CD4-positive, alpha-beta memory T cell (primary cell): ENCODE results near the gene FAM200B. TPM values are rescaled to one million over a fixed set of nuclear protein-coding genes. Genes with fewer than 3 reads are reported as not detected.
A peak's percentile ranks its signal among the peaks of the same experiment; 100 is the strongest.

Experiments used
- CTCF ChIA-PET: fragments of 350-600 bp; sonication (Branson Sonifier 250); formaldehyde crosslinking; loops from one replicate; lab custom pipeline; 2021; ENCODE audit warnings: inconsistent platforms; ENCODE audit not compliant: partially characterized antibody; lab: Charles Lee
- POLR2A ChIA-PET: fragments of 350-600 bp; sonication (Branson Sonifier 250); formaldehyde crosslinking; loops from one replicate; lab custom pipeline; 2021; ENCODE audit not compliant: partially characterized antibody; lab: Charles Lee
- DNase-seq, 5 donors: peaks; one replicate each; pipeline versions ENCODE4 v3.0.0 to v3.0.0-alpha.2; 2020 to 2022; ENCODE audit warnings: mixed read lengths in 1 of 5
- H3K27ac ChIP-seq: one replicate; pipeline ENCODE4 v1.7.0; 2013; ENCODE audit warnings: low read depth, low read length
- H3K27me3 ChIP-seq: 2 replicates; pipeline ENCODE4 v1.7.0; 2013; ENCODE audit warnings: mild to moderate bottlenecking, low read length, moderate library complexity; ENCODE audit not compliant: insufficient read depth
- H3K36me3 ChIP-seq: 2 replicates; pipeline ENCODE4 v1.7.0; 2013; ENCODE audit warnings: mild to moderate bottlenecking, low read length, moderate library complexity; ENCODE audit not compliant: insufficient read depth
- H3K4me1 ChIP-seq: 2 replicates; pipeline ENCODE4 v1.7.0; 2013; ENCODE audit warnings: mild to moderate bottlenecking, low read length, moderate library complexity; ENCODE audit not compliant: insufficient read depth
- H3K4me3 ChIP-seq, 2 donors: one replicate each; pipeline ENCODE4 v1.7.0; 2013; ENCODE audit warnings: low read length in 2 of 2, mild to moderate bottlenecking in 1 of 2
- H3K9me3 ChIP-seq, 2 donors: one replicate each; pipeline ENCODE4 v1.7.0; 2013; ENCODE audit warnings: low read length in 2 of 2, control low read depth in 1 of 2; ENCODE audit not compliant: control insufficient read depth in 1 of 2
- H3K27ac Mint-ChIP-seq, 7 donors: one replicate each; pipeline ENCODE4 v1.8.0; 2020 to 2021; ENCODE audit warnings: mixed read lengths in 7 of 7, mild to moderate bottlenecking in 6 of 7, inconsistent platforms in 3 of 7, moderate library complexity in 3 of 7
- H3K27me3 Mint-ChIP-seq, 2 donors: one replicate each; pipeline ENCODE4 v1.8.0; 2020 to 2021; ENCODE audit warnings: mixed read lengths in 2 of 2
- H3K36me3 Mint-ChIP-seq, 2 donors: one replicate each; pipeline ENCODE4 v1.8.0; 2020 to 2021; ENCODE audit warnings: mixed read lengths in 2 of 2, inconsistent platforms in 1 of 2, mild to moderate bottlenecking in 1 of 2
- H3K4me1 Mint-ChIP-seq, 4 donors: one replicate each; pipeline ENCODE4 v1.8.0; 2020 to 2021; ENCODE audit warnings: mixed read lengths in 4 of 4, mild to moderate bottlenecking in 1 of 4
- H3K4me3 Mint-ChIP-seq, 8 donors: one replicate each; pipeline ENCODE4 v1.8.0; 2020 to 2021; ENCODE audit warnings: mixed read lengths in 8 of 8, mild to moderate bottlenecking in 7 of 8, moderate library complexity in 6 of 8, inconsistent platforms in 3 of 8
- H3K9me3 Mint-ChIP-seq, 8 donors: one replicate each; pipeline ENCODE4 v1.8.0; 2020 to 2021; ENCODE audit warnings: mixed read lengths in 8 of 8, mild to moderate bottlenecking in 5 of 8, inconsistent platforms in 3 of 8, moderate library complexity in 1 of 8
- intact Hi-C: fragments of 100-400 bp; cut with micrococcal nuclease; formaldehyde crosslinking; loops from one replicate; pipeline ENCODE4 v1.15.1; 2023
- polyA plus RNA-seq, 2 donors: library from polyadenylated mRNA; unstranded; fragments of 300-500 nt; fragmentation: Illumina TruSeq; gene quantifications; one replicate each; pipeline ENCODE4 v1.2.3, GENCODE V29; 2021
- total RNA-seq, 2 experiments: library from RNA; stranded (reverse); gene quantifications; one replicate each; pipeline ENCODE4 v1.2.3, GENCODE V29; 2021

The FAM200B gene
- total and polyA plus RNA-seq, 4 experiments from 2014 or later, result 35.5 to 86.8 (median 54.2) TPM

DNA sequence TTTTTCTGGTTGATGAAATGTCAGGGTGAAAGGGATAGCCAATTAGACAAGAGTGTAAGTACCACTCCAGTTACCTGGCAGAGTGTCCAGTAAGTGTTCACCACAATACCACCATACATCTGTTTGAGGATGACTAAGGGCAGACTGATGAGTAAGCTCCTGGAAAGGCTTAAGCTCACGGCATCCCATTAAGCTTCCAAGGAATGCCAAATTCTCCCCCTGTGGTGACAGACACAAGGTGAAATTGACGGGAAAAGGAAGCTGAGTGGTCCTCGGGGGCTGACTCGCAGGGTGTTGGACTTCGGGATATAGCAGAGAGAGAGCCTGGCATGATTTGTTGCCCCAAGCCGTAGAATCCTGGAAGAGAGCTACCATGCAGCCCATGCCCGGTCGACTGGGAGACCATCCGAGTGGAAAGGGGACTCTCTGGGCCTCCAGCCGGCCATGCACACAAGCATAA, 13.6 kb downstream of the FAM200B start:
- Histone ChIP-seq H3K27ac (no peak overlapping the region), H3K4me3 (no peak overlapping the region), H3K9me3 (no peaks in the 10 kb centered on the region), H3K27me3 (no peaks in the 10 kb centered on the region), H3K4me1 (no peaks in the 10 kb centered on the region), H3K36me3 (no peaks in the 10 kb centered on the region)
- peaks cover 0 to 2% (median 0%) of the 10 kb centered on the region in 8 donors for H3K9me3 Mint-ChIP-seq
- H3K36me3 Mint-ChIP-seq, result no peaks in the 10 kb centered on the region
- H3K4me1 Mint-ChIP-seq, result peaks cover 3 to 10% (median 6%) of the 10 kb centered on the region in 4 donors
- intact Hi-C loops, result no loop called here
- no peak overlapping the region for H3K27ac Mint-ChIP-seq
- H3K27me3 Mint-ChIP-seq, result peaks cover 10 to 15% of the 10 kb centered on the region in 2 donors
- DNase-seq, result no peak
- ChIA-PET POLR2A (interaction anchor here (1.4 kb wide), 1 partner anchor 13 kb away, joined by 4 read pairs; the partner anchor contains the start of gene FAM200B), CTCF (no interaction called here)
- no peak overlapping the region for H3K4me3 Mint-ChIP-seq

DNA sequence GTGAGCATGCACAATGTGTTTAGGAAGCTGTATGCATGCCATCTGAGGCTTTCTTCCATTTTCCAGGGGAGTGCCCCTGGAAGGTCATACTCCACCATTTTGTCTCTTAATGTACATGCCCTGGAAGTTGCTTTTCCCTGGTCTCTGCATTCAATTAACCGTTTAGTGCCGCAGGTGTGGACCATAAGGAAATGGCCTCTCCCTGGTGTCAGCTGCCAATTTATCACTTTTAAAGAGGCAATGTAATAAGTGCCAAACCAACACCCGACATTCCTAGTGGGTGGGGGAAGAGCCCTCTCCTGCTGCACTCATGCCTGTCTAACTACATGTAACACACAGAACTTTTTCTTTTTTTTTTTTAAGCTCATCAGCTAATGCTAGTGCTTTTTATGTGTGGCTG, 14.1 kb downstream of the FAM200B start:
- DNase-seq, result no peak
- no peaks in the 10 kb centered on the region for H3K27me3 ChIP-seq
- no peaks in the 10 kb centered on the region for H3K36me3 Mint-ChIP-seq
- no peak overlapping the region for H3K4me3 ChIP-seq
- peaks cover 0 to 2% (median 0%) of the 10 kb centered on the region in 8 donors for H3K9me3 Mint-ChIP-seq
- no peak overlapping the region for H3K4me3 Mint-ChIP-seq
- H3K9me3 ChIP-seq, result no peaks in the 10 kb centered on the region
- peaks cover 3 to 10% (median 6%) of the 10 kb centered on the region in 4 donors for H3K4me1 Mint-ChIP-seq
- ChIA-PET POLR2A (interaction anchor here (1.0 to 1.4 kb wide), 2 partner anchors 14 to 15 kb away, joined by 3 to 4 read pairs; partner anchors contain the start of gene FAM200B), CTCF (no interaction called here)
- H3K27me3 Mint-ChIP-seq, result peaks cover 10 to 15% of the 10 kb centered on the region in 2 donors
- no peak overlapping the region for H3K27ac Mint-ChIP-seq
- H3K36me3 ChIP-seq, result no peaks in the 10 kb centered on the region
- H3K27ac ChIP-seq, result no peak overlapping the region
- intact Hi-C loops, result no loop called here
- no peaks in the 10 kb centered on the region for H3K4me1 ChIP-seq

DNA sequence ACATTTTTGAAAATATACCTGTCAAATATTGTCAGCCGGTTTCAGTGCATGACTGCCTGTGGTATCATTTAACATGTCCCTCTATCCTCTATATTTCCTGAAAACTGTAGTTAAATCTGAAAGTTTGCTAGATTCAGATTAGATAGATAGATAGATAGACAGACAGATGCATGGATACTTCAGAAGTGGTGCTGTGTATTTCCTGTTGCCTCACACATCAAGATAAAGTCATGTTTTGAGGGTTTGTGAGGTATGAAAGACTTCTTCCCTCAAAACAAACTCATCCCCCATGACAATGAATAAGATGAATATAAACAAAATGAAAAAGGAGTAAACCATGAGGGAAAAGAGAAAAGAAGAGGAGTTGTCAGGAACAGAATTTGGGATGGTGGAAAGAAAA, 15.2 kb downstream of the FAM200B start:
- CTCF ChIA-PET, result no interaction called here
- POLR2A ChIA-PET, result no interaction called here
- no peaks in the 10 kb centered on the region for H3K4me1 ChIP-seq
- no peak overlapping the region for H3K4me3 ChIP-seq
- intact Hi-C loops, result no loop called here
- H3K4me1 Mint-ChIP-seq, result peaks cover 3 to 10% (median 6%) of the 10 kb centered on the region in 4 donors
- H3K27ac Mint-ChIP-seq, result peak overlapping the region in 1 of 7 donors; percentile 11
- H3K36me3 Mint-ChIP-seq, result no peaks in the 10 kb centered on the region
- no peak overlapping the region for H3K4me3 Mint-ChIP-seq
- H3K36me3 ChIP-seq, result no peaks in the 10 kb centered on the region
- no peaks in the 10 kb centered on the region for H3K27me3 ChIP-seq
- no peak for DNase-seq
- H3K27me3 Mint-ChIP-seq, result peaks cover 12 to 15% of the 10 kb centered on the region in 2 donors
- H3K9me3 Mint-ChIP-seq, result peaks cover 0 to 2% (median 0%) of the 10 kb centered on the region in 8 donors
- no peak overlapping the region for H3K27ac ChIP-seq
- H3K9me3 ChIP-seq, result no peaks in the 10 kb centered on the region

DNA sequence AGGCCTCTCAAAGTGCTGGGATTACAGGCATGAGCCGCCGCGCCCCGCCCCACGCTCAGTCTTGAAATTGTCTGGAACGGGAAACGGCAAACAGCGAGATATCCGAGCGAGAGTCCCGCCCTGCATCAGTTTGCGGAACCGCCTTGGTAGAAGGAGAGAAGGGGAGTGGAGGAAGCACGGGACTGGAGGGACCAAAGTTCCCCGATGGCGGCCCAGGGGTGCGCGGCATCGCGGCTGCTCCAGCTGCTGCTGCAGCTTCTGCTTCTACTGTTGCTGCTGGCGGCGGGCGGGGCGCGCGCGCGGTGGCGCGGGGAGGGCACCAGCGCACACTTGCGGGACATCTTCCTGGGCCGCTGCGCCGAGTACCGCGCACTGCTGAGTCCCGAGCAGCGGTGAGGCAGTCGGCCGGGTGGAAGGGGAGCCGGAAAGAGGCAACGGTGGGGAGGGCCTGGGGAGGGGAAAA, 21.3 kb downstream of the FAM200B start, which contains the start of gene BST1:
BST1 (plus strand) TSS at position 125 of the 463 bp plus-strand sequence; CDS start at position 205, 80 bp downstream.
- peak; percentile 41 to 52 (median 48) for DNase-seq
- CTCF ChIA-PET, result no interaction called here
- POLR2A ChIA-PET, result interaction anchor here (0.7 kb wide), 1 partner anchor 20 kb away, joined by 3 read pairs; no protein-coding TSS in a partner anchor
- Mint-ChIP-seq H3K4me1 (peaks cover 8 to 21% (median 14%) of the 10 kb centered on the region in 4 donors), H3K9me3 (peaks cover 0 to 2% (median 0%) of the 10 kb centered on the region in 8 donors), H3K36me3 (no peaks in the 10 kb centered on the region), H3K27me3 (peaks cover 7 to 10% of the 10 kb centered on the region in 2 donors), H3K27ac (peak within 1 kb of the TSS in 5 of 7 donors; percentile 34 to 90 (median 81)), H3K4me3 (peak within 1 kb of the TSS; percentile 88 to 95 (median 89))
- Histone ChIP-seq H3K4me1 (peaks cover 4% of the 10 kb centered on the region), H3K27me3 (no peaks in the 10 kb centered on the region), H3K27ac (no peak within 1 kb of the TSS), H3K36me3 (no peaks in the 10 kb centered on the region), H3K4me3 (peak within 1 kb of the TSS in 1 of 2 donors; percentile 58), H3K9me3 (no peaks in the 10 kb centered on the region)
- intact Hi-C loops, result no loop called here

DNA sequence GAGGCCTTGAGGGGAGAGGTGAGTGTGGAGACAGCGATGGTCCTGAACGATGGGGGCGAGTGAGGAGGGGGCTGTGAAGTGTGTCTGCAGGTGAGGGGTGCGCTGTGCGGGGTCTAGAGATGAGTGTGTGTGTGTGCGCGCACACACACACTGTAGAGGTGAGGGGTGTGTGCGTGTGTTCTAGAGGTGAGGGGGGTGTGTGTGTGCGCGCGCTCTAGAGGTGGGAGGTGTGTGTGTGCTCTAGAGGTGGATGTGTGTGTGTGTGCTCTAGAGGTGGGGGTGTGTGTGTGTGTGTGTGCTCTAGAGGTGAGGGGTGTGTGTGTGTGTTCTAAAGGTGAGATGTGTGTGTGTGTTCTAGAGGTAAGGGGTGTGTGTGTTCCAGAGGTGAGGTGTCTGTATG, 21.8 kb downstream of the FAM200B start:
- ChIA-PET POLR2A (no interaction called here), CTCF (no interaction called here)
- intact Hi-C loops, result no loop called here
- peak overlapping the region in 2 of 7 donors; percentile 81 to 90 for H3K27ac Mint-ChIP-seq
- H3K9me3 Mint-ChIP-seq, result peaks cover 0 to 2% (median 0%) of the 10 kb centered on the region in 8 donors
- peak overlapping the region; percentile 85 to 95 (median 89) for H3K4me3 Mint-ChIP-seq
- Histone ChIP-seq H3K4me3 (peak overlapping the region in 1 of 2 donors; percentile 58), H3K36me3 (no peaks in the 10 kb centered on the region), H3K9me3 (no peaks in the 10 kb centered on the region), H3K27ac (no peak overlapping the region), H3K27me3 (no peaks in the 10 kb centered on the region), H3K4me1 (peaks cover 4% of the 10 kb centered on the region)
- H3K36me3 Mint-ChIP-seq, result no peaks in the 10 kb centered on the region
- peaks cover 8 to 21% (median 14%) of the 10 kb centered on the region in 4 donors for H3K4me1 Mint-ChIP-seq
- no peak for DNase-seq
- peaks cover 7% of the 10 kb centered on the region in 2 donors for H3K27me3 Mint-ChIP-seq

DNA sequence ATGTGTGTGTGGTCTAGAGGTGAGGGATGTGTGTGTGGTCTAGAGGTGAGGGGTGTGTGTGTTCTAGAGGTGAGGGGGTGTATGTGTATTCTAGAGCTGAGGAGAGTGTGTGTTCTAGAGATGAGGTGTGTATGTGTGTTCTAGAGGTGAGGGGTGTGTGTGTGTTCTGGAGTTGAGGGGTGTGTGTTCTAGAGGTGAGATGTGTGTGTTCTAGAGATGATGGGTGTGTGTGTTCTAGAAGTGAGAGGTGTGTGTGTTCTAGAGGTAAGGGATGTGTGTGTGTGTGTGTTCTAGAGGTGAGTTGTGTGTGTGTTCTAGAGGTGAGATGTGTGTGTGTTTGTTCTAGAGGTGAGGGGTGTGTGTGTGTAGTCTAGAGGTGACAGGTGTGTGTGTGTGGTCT, 22.5 kb downstream of the FAM200B start:
- H3K4me3 ChIP-seq, result no peak overlapping the region
- peak overlapping the region in 5 of 8 donors; percentile 88 to 95 (median 90) for H3K4me3 Mint-ChIP-seq
- H3K27ac ChIP-seq, result no peak overlapping the region
- POLR2A ChIA-PET, result no interaction called here
- no peaks in the 10 kb centered on the region for H3K9me3 ChIP-seq
- no peaks in the 10 kb centered on the region for H3K27me3 ChIP-seq
- no peak for DNase-seq
- H3K4me1 ChIP-seq, result peaks cover 4% of the 10 kb centered on the region
- H3K9me3 Mint-ChIP-seq, result peaks cover 0 to 2% (median 0%) of the 10 kb centered on the region in 8 donors
- no peaks in the 10 kb centered on the region for H3K36me3 Mint-ChIP-seq
- CTCF ChIA-PET, result no interaction called here
- intact Hi-C loops, result no loop called here
- no peaks in the 10 kb centered on the region for H3K36me3 ChIP-seq
- peaks cover 5 to 7% of the 10 kb centered on the region in 2 donors for H3K27me3 Mint-ChIP-seq
- H3K4me1 Mint-ChIP-seq, result peaks cover 8 to 21% (median 14%) of the 10 kb centered on the region in 4 donors
- H3K27ac Mint-ChIP-seq, result peak overlapping the region in 4 of 7 donors; percentile 20 to 43 (median 33)

DNA sequence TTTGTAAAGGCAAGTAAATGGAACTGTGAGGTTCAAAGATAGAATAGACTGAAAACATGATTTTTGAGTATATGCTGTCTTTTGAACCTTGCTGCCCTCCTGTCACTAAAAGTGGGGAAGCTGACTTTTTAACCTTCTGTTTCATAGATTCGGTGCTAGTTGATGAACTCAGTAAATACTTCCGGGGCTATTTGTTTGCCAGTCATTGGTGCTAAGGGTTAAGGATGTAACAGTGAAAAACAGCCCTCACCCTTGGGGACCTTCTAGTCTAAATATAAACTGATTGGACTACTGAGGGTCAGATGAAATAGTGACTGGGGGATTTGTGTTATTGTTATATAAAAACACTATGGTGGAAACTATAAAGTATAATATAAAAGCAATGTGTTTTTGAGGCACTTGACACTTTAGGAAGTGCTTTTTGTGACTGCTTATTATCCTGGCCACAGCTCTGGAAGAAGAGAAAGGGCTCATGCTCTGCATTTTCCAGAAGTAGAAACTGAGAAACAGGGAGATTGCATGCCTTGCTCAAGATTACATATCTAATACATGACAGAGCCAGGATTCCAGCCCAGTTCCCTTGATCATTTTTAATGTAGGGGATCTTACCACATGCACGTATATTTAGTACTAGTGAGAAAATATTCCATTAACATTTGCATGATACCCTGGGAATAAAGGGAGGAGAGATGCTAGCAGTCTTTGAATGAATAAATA, 25.2 kb downstream of the FAM200B start:
- ChIA-PET POLR2A (no interaction called here), CTCF (interaction anchor here (1.0 kb wide), 1 partner anchor 9 kb away, joined by 3 read pairs; no protein-coding TSS in a partner anchor)
- H3K27me3 Mint-ChIP-seq, result no peaks in the 10 kb centered on the region
- no peak overlapping the region for H3K4me3 Mint-ChIP-seq
- no peaks in the 10 kb centered on the region for H3K36me3 Mint-ChIP-seq
- DNase-seq, result no peak
- Histone ChIP-seq H3K9me3 (no peaks in the 10 kb centered on the region), H3K27me3 (no peaks in the 10 kb centered on the region), H3K27ac (no peak overlapping the region), H3K36me3 (no peaks in the 10 kb centered on the region), H3K4me1 (peaks cover 4% of the 10 kb centered on the region), H3K4me3 (no peak overlapping the region)
- peaks cover 0 to 4% (median 0%) of the 10 kb centered on the region in 8 donors for H3K9me3 Mint-ChIP-seq
- no peak overlapping the region for H3K27ac Mint-ChIP-seq
- peaks cover 5 to 16% (median 14%) of the 10 kb centered on the region in 4 donors for H3K4me1 Mint-ChIP-seq
- intact Hi-C loops, result no loop called here
